K562 (cell line): ENCODE measurements around the gene TM9SF4. TPM values are rescaled to one million over a fixed set of nuclear protein-coding genes. Genes with fewer than 3 reads are reported as not detected.

Experiments
- BRD4 ChIP-seq: fragments of 200-600 bp; sonication (generic); IDR thresholded peaks from 2 replicates; pipeline ENCODE4 v1.6.1; 2017; ENCODE audit warnings: inconsistent platforms
- CCNT2 ChIP-seq: IDR thresholded peaks from 2 replicates; pipeline ENCODE4 v1.6.1; 2011; ENCODE audit warnings: borderline replicate concordance, low read depth, mild to moderate bottlenecking, moderate library complexity, mixed read lengths, low read length; ENCODE audit not compliant: insufficient read length; ENCODE audit errors: extremely low read depth
- CHCHD3 ChIP-seq: fragments of 250-450 bp; sonication (Bioruptor Pico); IDR thresholded peaks from 2 replicates; pipeline ENCODE4 v2.1.2; 2022; ENCODE audit warnings: mild to moderate bottlenecking
- GATA2 ChIP-seq: sonication (generic); formaldehyde crosslinking; IDR thresholded peaks from 2 replicates; pipeline ENCODE4 v1.4.0; 2020; ENCODE audit warnings: mild to moderate bottlenecking, missing genetic modification reagents
- HEY1 ChIP-seq: fragments of 250-450 bp; sonication (Bioruptor Pico); IDR thresholded peaks from 2 replicates; pipeline ENCODE4 v1.5.0; 2020; ENCODE audit warnings: mild to moderate bottlenecking, moderate library complexity, borderline replicate concordance
- MEF2A ChIP-seq: IDR thresholded peaks from 2 replicates; pipeline ENCODE4 v1.6.1; 2011; ENCODE audit warnings: low read depth, mild to moderate bottlenecking, low read length, moderate library complexity; ENCODE audit not compliant: control insufficient read depth
- RFX5 ChIP-seq: IDR thresholded peaks from 2 replicates; pipeline ENCODE4 v1.6.1; 2011; ENCODE audit warnings: low read depth, mild to moderate bottlenecking, improper control_type of control experiment, low read length
- RNF2 ChIP-seq: sonication (generic); IDR thresholded peaks from 2 replicates; pipeline ENCODE4 v1.6.1; 2016
- SMARCC2 ChIP-seq: fragments of 450-650 bp; IDR thresholded peaks from 2 replicates; pipeline ENCODE4 v1.6.1; 2017; ENCODE audit warnings: antibody characterized with exemption, moderate library complexity, mild to moderate bottlenecking, low read depth
- ZNF263 ChIP-seq: sonication (generic); formaldehyde crosslinking; IDR thresholded peaks from 2 replicates; pipeline ENCODE4 v1.8.0; 2022; ENCODE audit warnings: mild to moderate bottlenecking, missing genetic modification reagents, borderline replicate concordance
- ZNF41 ChIP-seq: fragments of 250-450 bp; sonication (Bioruptor Pico); conservative IDR thresholded peaks from 2 replicates; pipeline ENCODE4 v1.4.0; 2020; ENCODE audit warnings: mild to moderate bottlenecking
- ZNF699 ChIP-seq: fragments of 250-450 bp; sonication (Bioruptor Pico); IDR thresholded peaks from 2 replicates; pipeline ENCODE4 v1.8.0; 2021; ENCODE audit warnings: mild to moderate bottlenecking, moderate library complexity; ENCODE audit not compliant: insufficient replicate concordance
- polyA plus RNA-seq, 8 experiments: library from polyadenylated mRNA; depleted of rRNA in 4 of 8; stranded (reverse) in 5 of 8; unstranded in 3 of 8; fragments of >200 nt; fragmentation: Nextera tagmentation in 2 of 8; fragmentation: Illumina TruSeq in 1 of 8; extraction: Ambion mirVana in 2 of 8; extraction: Trizol in 1 of 8; gene quantifications; 2 replicates each; pipeline versions ENCODE4 v1.2.1 to v1.2.3, GENCODE V29; 2011 to 2014; ENCODE audit warnings: inconsistent platforms in 1 of 8, missing spikeins in 1 of 8
- total RNA-seq, 7 experiments: library from RNA; depleted of rRNA in 6 of 7; stranded (reverse); fragments of >200 nt in 6 of 7; fragmentation: Illumina TruSeq in 2 of 7; extraction: Trizol in 2 of 7; gene quantifications; 2 replicates each; pipeline versions ENCODE4 v1.2.1 to v1.2.3, GENCODE V29; 2011 to 2021; ENCODE audit warnings: low replicate concordance in 1 of 7
- TF ChIP-seq, protein P1 (sequence below): fragments of 250-450 bp; sonication (Bioruptor Pico); IDR thresholded peaks from 2 replicates; pipeline ENCODE4 v1.4.0; 2020
- TF ChIP-seq, protein P2 (sequence below): IDR thresholded peaks from 2 replicates; pipeline ENCODE4 v1.6.1; 2012; ENCODE audit warnings: low read depth, low read length, improper control_type of control experiment, borderline replicate concordance
- TF ChIP-seq, protein P3 (sequence below): fragments of 450-650 bp; formaldehyde crosslinking; IDR thresholded peaks from 2 replicates; pipeline ENCODE4 v1.4.0; 2020; ENCODE audit warnings: mild to moderate bottlenecking, moderate library complexity
- TF ChIP-seq, protein P4 (sequence below), 2 experiments: fragments of 450-650 bp; IDR thresholded peaks; 2 replicates each; pipeline ENCODE4 v1.6.1; 2016

TM9SF4 gene
- total and polyA plus RNA-seq, 9 of the 15 experiments (the other 6 are each of a cell fraction or from before 2014, with no cell fraction given): 14.5 to 46.3 (median 26.9) TPM

DNA sequence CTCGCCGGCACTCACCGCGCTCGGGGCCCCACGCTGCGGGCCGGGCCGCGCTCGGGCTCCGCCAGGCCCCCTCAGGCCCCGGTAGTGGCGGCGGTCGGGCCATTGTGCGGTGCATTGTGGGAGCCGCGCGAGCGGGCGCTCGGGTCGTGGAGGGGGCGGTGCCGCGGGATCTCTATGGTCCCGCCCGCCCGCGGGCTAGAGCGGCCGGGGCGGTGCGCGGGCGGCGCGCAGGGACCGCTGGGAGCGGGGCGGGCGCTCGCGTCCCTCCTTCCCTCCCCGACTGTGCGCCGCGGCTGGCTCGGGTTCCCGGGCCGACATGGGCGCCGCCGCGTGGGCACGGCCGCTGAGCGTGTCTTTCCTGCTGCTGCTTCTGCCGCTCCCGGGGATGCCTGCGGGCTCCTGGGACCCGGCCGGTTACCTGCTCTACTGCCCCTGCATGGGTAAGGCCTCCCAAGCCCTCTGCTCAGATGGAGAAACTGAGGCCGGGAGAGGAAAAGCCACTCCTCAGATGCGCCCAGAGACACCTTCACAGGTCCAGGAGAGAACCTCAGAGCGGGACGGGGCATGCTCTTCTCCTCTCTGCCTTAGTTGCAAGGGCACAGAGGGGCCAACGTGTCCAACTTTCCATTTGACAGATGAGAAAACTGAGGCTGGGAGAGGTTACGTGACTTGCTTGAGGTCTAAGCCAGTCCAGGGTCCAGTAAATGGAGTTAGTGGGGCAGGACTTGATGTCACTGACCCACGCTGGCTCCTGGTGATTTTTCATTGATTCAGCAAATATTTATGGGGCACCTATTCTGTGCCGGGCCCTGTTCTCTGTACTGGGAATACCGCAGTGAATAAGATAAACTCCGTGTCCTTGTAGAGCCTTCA is 98.3 kb downstream of the TM9SF4 start, which contains the start of the genes PLAGL2 and POFUT1 (continued):
- TF ChIP-seq, protein P1, sequence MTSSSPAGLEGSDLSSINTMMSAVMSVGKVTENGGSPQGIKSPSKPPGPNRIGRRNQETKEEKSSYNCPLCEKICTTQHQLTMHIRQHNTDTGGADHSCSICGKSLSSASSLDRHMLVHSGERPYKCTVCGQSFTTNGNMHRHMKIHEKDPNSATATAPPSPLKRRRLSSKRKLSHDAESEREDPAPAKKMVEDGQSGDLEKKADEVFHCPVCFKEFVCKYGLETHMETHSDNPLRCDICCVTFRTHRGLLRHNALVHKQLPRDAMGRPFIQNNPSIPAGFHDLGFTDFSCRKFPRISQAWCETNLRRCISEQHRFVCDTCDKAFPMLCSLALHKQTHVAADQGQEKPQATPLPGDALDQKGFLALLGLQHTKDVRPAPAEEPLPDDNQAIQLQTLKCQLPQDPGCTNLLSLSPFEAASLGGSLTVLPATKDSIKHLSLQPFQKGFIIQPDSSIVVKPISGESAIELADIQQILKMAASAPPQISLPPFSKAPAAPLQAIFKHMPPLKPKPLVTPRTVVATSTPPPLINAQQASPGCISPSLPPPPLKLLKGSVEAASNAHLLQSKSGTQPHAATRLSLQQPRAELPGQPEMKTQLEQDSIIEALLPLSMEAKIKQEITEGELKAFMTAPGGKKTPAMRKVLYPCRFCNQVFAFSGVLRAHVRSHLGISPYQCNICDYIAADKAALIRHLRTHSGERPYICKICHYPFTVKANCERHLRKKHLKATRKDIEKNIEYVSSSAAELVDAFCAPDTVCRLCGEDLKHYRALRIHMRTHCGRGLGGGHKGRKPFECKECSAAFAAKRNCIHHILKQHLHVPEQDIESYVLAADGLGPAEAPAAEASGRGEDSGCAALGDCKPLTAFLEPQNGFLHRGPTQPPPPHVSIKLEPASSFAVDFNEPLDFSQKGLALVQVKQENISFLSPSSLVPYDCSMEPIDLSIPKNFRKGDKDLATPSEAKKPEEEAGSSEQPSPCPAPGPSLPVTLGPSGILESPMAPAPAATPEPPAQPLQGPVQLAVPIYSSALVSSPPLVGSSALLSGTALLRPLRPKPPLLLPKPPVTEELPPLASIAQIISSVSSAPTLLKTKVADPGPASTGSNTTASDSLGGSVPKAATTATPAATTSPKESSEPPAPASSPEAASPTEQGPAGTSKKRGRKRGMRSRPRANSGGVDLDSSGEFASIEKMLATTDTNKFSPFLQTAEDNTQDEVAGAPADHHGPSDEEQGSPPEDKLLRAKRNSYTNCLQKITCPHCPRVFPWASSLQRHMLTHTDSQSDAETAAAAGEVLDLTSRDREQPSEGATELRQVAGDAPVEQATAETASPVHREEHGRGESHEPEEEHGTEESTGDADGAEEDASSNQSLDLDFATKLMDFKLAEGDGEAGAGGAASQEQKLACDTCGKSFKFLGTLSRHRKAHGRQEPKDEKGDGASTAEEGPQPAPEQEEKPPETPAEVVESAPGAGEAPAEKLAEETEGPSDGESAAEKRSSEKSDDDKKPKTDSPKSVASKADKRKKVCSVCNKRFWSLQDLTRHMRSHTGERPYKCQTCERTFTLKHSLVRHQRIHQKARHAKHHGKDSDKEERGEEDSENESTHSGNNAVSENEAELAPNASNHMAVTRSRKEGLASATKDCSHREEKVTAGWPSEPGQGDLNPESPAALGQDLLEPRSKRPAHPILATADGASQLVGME (CRISPR knock-in tag): peak; percentile 77; the same call in 1 of the 2 replicates
- TF ChIP-seq CHCHD3: no peak
- no peak for TF ChIP-seq RNF2
- peak; percentile 95 for TF ChIP-seq CCNT2
- TF ChIP-seq, protein P2, sequence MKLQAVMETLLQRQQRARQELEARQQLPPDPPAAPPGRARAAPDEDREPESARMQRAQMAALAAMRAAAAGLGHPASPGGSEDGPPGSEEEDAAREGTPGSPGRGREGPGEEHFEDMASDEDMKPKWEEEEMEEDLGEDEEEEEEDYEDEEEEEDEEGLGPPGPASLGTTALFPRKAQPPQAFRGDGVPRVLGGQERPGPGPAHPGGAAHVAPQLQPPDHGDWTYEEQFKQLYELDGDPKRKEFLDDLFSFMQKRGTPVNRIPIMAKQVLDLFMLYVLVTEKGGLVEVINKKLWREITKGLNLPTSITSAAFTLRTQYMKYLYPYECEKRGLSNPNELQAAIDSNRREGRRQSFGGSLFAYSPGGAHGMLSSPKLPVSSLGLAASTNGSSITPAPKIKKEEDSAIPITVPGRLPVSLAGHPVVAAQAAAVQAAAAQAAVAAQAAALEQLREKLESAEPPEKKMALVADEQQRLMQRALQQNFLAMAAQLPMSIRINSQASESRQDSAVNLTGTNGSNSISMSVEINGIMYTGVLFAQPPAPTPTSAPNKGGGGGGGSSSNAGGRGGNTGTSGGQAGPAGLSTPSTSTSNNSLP: no peak
- no peak for TF ChIP-seq ZNF263 (CRISPR knock-in tag)
- TF ChIP-seq HEY1: no peak
- TF ChIP-seq, protein P3, sequence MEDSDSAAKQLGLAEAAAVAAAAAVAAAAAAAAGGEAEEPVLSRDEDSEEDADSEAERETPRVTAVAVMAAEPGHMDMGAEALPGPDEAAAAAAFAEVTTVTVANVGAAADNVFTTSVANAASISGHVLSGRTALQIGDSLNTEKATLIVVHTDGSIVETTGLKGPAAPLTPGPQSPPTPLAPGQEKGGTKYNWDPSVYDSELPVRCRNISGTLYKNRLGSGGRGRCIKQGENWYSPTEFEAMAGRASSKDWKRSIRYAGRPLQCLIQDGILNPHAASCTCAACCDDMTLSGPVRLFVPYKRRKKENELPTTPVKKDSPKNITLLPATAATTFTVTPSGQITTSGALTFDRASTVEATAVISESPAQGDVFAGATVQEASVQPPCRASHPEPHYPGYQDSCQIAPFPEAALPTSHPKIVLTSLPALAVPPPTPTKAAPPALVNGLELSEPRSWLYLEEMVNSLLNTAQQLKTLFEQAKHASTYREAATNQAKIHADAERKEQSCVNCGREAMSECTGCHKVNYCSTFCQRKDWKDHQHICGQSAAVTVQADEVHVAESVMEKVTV: no peak; the same call in 1 of the 2 replicates
- no peak; the same call in 1 of the 2 replicates for TF ChIP-seq BRD4
- TF ChIP-seq GATA2 (CRISPR knock-in tag): no peak
- TF ChIP-seq MEF2A: no peak
- TF ChIP-seq, protein P4, sequence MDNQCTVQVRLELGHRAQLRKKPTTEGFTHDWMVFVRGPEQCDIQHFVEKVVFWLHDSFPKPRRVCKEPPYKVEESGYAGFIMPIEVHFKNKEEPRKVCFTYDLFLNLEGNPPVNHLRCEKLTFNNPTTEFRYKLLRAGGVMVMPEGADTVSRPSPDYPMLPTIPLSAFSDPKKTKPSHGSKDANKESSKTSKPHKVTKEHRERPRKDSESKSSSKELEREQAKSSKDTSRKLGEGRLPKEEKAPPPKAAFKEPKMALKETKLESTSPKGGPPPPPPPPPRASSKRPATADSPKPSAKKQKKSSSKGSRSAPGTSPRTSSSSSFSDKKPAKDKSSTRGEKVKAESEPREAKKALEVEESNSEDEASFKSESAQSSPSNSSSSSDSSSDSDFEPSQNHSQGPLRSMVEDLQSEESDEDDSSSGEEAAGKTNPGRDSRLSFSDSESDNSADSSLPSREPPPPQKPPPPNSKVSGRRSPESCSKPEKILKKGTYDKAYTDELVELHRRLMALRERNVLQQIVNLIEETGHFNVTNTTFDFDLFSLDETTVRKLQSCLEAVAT (IDR thresholded peaks at IDR 0.05): no peak
- TF ChIP-seq RFX5: no peak
- no peak for TF ChIP-seq ZNF699 (CRISPR knock-in tag)
- no peak for TF ChIP-seq ZNF41 (CRISPR knock-in tag)
- 0 out of 2 replicates have a peak, but pooled peaks have one; percentile 21 for TF ChIP-seq SMARCC2
